ENCODE data around the gene TDRD7.
A peak's percentile ranks its signal among the peaks of the same experiment; 100 is the strongest.

TDRD7 gene

GRCh38 chr9:97503862-97504210, 91.9 kb downstream of the TDRD7 start:
- no peak for DNase-seq (ENCODE audit: low read depth, low spot score)

GRCh38 chr9:97504381-97505216, 92.7 kb downstream of the TDRD7 start:
- DNase-seq (ENCODE audit: low read depth, low spot score) = peak; percentile 30

GRCh38 chr9:97505845-97506244, 93.9 kb downstream of the TDRD7 start:
- DNase-seq (ENCODE audit: low read depth, low spot score) = no peak

DNA sequence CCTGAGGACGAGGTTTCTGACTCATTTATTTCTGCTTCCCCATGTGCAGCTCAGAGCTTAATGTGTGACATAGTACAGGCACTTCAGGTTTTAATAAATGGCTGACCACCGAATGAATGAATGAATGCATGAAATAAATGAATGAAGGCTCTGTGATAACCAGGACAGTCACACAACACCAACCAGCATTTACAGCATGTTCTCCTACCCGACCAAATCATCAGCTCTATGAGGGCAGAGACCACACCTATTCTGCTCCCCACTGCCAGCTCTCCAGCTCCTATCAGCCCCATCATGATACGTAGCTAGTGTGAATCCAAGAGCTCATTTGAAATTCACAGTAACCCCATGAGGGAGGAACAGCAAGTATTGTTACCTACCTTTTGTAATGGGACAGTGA, 94.4 kb downstream of the TDRD7 start:
- DNase-seq (ENCODE audit: low read depth, low spot score) = no peak

DNA sequence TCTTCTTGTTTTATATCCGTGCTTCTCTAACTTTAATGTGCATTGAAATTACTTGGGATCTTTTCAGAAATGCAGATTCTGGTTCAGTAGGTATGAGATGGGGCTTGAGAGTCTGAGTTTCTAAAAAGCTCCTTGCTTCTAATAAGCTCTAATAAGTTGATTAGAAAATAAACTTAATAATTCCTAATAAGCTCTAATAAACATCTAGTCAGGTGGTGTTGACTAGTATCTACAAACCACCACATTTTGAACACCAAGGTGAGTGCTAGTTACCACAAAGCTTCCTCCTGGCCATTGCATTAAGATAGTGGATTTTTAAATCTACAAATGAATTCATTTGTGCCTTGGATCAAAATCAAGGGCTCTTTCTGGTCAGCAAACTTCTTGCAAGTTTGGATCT, 94.9 kb downstream of the TDRD7 start:
- DNase-seq (ENCODE audit: low read depth, low spot score) = no peak

DNA sequence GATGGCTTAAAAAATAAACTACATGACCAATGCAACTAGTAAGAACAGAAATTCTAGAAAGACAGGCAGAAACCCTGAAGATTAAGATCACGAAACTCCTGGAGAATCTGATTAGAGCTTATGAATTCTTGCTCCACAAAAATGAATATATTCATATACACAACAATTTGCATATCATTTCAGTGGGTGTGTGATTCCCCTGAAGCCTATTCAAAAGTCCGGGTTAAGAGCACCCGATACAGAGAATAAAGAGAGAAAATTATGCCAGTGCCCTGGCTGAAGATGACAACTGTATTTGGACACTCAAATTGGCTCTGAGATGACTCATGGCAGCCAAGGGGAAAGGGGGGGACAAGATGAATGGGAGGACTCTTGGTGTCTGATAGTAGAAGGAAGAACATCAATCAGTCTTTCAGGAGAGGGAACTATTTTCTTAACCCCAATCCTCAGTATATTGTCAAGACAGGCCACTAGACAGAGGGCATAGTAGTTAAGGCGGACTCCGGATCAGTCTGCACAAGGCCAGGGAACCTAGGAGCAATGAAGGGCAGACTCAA, 95.6 kb downstream of the TDRD7 start:
- no peak for DNase-seq (ENCODE audit: low read depth, low spot score)

GRCh38 chr9:97508852-97509251, 97.0 kb downstream of the TDRD7 start:
- no peak for DNase-seq (ENCODE audit: low read depth, low spot score)

- DNase-seq (ENCODE audit: low read depth, low spot score) = peak; percentile 63
These were observed 99.1 kb downstream of the TDRD7 start for GRCh38 chr9:97510797-97511654.

- no peak for DNase-seq (ENCODE audit: low read depth, low spot score)
These were observed 99.9 kb downstream of the TDRD7 start for GRCh38 chr9:97511655-97512427.

DNA sequence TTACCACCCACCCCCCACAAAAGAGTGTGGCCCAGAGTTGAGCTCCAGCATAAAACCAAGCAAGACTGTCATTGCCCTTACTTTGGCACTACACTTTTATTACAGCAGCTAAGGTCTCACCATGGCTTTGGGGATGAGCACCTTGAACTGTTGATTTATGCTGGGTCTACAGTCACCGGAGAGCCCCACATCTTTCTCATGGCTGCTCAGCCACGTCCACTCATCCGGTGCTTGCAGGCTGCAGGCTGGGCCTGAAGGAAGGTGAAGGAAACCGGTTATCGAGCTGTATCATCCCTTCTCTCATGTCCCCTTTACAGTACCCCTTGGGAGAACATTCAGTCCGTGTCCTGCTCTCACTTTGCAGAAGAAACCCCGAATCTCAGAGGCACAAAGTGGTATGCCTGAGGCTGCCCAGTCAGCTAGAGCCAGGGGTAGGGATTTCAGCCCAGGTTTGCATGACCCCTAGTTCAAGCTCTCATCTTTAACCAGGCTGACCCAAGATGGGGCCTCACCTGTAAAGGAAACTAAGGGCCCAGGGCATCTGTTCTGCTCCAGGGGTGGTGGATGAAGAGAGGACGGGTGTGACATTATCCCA, 101.2 kb downstream of the TDRD7 start:
- no peak for DNase-seq (ENCODE audit: low read depth, low spot score)

- DNase-seq (ENCODE audit: low read depth, low spot score) = no peak
These were observed 102.6 kb downstream of the TDRD7 start for GRCh38 chr9:97514531-97514930.

DNA sequence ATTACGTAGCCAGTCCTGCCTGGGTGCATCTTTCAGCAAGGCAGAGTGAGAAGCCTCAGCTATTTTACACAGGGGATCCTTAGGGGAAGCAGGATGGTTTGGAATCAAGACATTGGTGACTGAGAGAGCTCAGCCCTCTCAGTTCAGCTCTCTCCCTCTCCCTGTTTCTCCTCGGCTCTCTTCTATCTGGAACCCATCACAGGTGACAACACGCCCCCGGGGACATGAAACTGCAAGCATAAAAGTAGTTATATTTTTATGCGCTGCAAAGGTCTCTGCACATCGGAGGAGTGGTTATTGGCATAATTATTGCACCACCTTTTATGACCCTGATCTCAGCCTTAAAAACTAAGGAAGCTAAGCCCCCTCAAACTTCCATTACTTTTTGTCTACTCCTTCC, 103.8 kb downstream of the TDRD7 start:
- DNase-seq (ENCODE audit: low read depth, low spot score) = no peak

DNA sequence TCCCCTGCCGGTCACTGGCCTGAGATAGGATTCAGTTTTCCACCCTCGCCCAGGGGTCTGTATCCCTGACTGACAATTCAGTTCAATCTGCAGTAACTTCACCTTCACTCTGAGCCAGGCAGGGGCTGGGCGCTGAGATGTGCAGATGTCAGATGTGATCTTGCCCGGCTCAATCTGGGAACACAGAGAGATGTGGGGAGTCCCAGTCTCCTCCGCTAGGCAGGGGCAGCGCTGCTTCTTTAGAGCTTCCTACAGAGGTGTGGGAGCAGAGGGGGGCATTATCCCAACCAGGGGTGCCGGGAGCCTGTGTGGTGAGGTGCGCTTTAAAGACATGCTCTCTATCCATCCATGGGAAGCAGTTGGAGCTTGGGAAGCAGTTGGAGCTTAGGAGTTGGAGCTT, 104.2 kb downstream of the TDRD7 start:
- no peak for DNase-seq (ENCODE audit: low read depth, low spot score)

DNA sequence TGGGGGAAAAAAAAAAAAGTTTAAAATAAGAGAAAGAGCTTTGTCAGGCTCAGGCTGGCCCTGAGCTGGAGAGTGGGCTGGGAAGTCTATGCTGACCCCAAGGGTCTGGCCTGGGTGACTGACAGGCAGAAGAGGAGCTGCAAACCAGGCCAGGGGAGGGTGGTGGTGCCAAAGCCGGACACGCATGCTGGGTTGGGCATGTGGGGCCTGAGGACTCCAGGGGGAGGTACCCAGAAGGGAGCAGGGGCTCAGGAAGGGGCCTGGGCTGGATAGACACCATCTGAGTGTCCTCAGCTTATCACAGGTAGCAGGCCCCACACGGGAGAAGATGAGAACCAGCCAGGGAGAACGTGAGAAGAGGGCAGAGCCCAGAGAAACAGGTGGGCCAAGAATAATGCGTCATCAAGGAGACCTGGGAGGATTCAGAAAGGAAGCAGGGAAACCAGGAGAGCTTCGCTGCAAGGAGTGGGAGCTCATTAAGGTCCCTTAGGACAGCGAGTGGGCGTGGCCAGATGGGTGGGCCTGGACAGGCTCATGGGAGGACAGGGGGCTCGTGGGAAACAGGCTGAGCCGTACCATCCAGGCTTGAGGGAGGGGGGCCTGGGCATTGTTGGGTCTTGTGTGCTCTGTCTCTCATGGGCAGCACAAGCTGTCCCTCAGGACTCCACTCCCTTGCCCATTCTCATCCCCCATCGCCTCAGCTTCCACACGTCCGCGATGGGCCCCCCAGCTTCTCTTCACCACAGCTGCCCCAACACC, 105.6 kb downstream of the TDRD7 start:
- DNase-seq (ENCODE audit: low read depth, low spot score) = no peak

- DNase-seq (ENCODE audit: low read depth, low spot score) = no peak
These were observed 106.4 kb downstream of the TDRD7 start for GRCh38 chr9:97518166-97518908.

DNA sequence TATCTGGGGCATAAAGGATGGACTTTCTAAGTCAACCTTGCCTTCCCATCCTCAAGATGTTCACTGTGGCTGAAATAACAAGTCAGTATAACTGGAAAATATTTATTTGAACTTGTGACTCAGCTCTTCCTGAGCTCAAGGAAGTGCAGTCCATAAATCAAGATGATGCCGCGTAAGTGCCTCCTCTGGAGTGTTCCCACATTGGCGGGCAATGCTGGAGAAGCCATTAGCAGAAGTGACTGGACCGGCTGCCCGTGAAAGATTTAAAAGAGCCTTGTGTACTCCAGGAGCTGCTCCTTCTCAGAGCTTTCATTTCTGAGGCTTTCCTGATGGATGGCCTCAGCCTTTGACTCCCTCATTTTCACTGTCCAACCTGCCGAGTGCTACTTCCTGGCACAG, 107.0 kb downstream of the TDRD7 start:
- peak; percentile 40 for DNase-seq (ENCODE audit: low read depth, low spot score)

DNA sequence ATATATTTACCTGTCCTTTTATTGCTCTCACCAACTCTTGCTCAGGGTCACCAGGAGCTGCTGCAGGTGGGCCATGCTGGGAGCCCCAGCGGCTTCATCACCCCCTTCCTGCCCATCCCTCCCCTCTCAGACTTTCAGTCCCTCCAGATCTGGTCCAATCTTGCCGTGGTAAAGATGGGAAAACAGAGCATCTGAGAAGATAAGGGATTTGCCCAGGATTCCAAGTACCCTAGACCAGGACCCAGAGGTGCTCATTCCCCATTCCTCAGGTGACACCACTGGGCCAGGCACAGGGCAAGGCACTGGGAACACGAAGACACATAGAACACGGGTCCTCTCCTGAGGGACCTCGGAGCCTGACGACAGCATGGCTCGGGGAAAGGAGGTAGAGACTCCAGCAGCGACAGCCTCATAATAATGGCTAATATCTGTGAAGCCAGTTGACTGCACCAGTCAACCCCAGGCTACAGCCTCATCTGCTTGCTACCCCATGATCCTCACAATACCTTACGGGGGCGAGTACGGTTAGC, 107.6 kb downstream of the TDRD7 start:
- no peak for DNase-seq (ENCODE audit: low read depth, low spot score)

GRCh38 chr9:97521576-97522333, 109.9 kb downstream of the TDRD7 start:
- no peak for DNase-seq (ENCODE audit: low read depth, low spot score)

DNA sequence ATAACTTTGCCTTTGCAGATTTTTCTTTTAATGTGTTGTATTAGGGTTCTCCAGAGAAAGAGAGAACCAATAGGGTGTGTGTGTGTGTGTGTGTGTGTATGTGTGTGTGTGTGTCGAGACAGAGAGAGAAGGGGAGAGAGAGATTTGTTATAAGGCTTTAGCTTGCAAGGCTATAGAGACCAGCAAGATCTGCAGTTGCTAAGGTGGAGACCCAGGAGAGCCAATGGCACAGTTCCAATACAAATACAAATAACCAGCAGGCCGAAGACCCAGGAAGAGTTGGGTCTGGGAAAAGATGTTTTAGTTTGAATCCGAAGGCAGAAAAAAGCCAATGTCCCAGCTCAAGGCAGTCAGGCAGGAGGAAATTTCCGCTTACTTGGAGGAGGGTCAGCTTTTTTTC, 112.5 kb downstream of the TDRD7 start:
- no peak for DNase-seq (ENCODE audit: low read depth, low spot score)
